ENCODE results near the gene LRRC52. TPM values are rescaled to one million over a fixed set of nuclear protein-coding genes. Genes with fewer than 3 reads are reported as not detected.

LRRC52 gene
- total and polyA plus RNA-seq, 2 of the 13 experiments (the other 11 are each of a cell fraction or from before 2014, with no cell fraction given) = not detected

GRCh38 chr1:165536016-165536415 lies 7.8 kb upstream of the LRRC52 start (continued):
- no peak for TF ChIP-seq ZNF281 (CRISPR knock-in tag; IDR thresholded peaks at IDR 0.05; ENCODE audit: borderline replicate concordance)

GRCh38 chr1:165537356-165538109 lies 6.3 kb upstream of the LRRC52 start:
- WGBS (ENCODE audit: low lambda C conversion rate) = 22% methylated on average over 14 of the region's 14 CpGs
- no peak for FAIRE-seq
- no peak for TF ChIP-seq ZNF512B (CRISPR knock-in tag; IDR thresholded peaks at IDR 0.05; ENCODE audit: borderline replicate concordance)
- TF ChIP-seq SRY (CRISPR knock-in tag; IDR thresholded peaks at IDR 0.05) = no peak
- TF ChIP-seq ZNF496 (CRISPR knock-in tag; IDR thresholded peaks at IDR 0.05; ENCODE audit: insufficient replicate concordance) = no peak
- no peak for TF ChIP-seq SMYD3 (CRISPR knock-in tag; IDR thresholded peaks at IDR 0.05)
- no peak for TF ChIP-seq NBN (conservative IDR thresholded peaks at IDR 0.05)
- TF ChIP-seq CAMTA2 (CRISPR knock-in tag; IDR thresholded peaks at IDR 0.05; ENCODE audit: borderline replicate concordance) = no peak
- no peak for TF ChIP-seq ZNF781 (CRISPR knock-in tag; IDR thresholded peaks at IDR 0.05; ENCODE audit: borderline replicate concordance, not compliant biosample characterization)
- TF ChIP-seq ZNF605 (CRISPR knock-in tag; IDR thresholded peaks at IDR 0.05) = no peak
- no peak for TF ChIP-seq ZNF597 (CRISPR knock-in tag; IDR thresholded peaks at IDR 0.05)
- TF ChIP-seq ZNF24 (IDR thresholded peaks at IDR 0.05) = no peak
- no peak for TF ChIP-seq RELA (CRISPR knock-in tag; IDR thresholded peaks at IDR 0.05)
- no peak for TF ChIP-seq FIP1L1 (IDR thresholded peaks at IDR 0.05; ENCODE audit: borderline replicate concordance, insufficient read depth, low read depth, low read length)
- no peak for TF ChIP-seq ZNF670 (CRISPR knock-in tag; IDR thresholded peaks at IDR 0.05; ENCODE audit: borderline replicate concordance)
- no peak for TF ChIP-seq ZBTB3 (CRISPR knock-in tag; IDR thresholded peaks at IDR 0.05; ENCODE audit: borderline replicate concordance, low read depth)

More at GRCh38 chr1:165537356-165538109, 6.3 kb upstream of the LRRC52 start:
- Histone ChIP-seq H4K20me1 (ENCODE audit: insufficient read depth, low read length) (no peaks in the 10 kb centered on the region), H3K79me2 (ENCODE audit: insufficient read depth, low read length) (no peaks in the 10 kb centered on the region), H3K9me3 (ENCODE audit: low read length) (no peaks in the 10 kb centered on the region), H3K4me3 (replicated peaks in 1 of 3; ENCODE audit: insufficient read depth in 1 of 3, low read depth in 2 of 3, low read length in 3 of 3) (no peak overlapping the region), H3K36me3 (replicated peaks in 1 of 2; ENCODE audit: control insufficient read depth in 1 of 2, insufficient read depth in 2 of 2, low read length in 2 of 2) (no peaks in the 10 kb centered on the region), H3K27ac (ENCODE audit: extremely low read length, insufficient read depth, low read length) (no peak overlapping the region), H2AFZ (ENCODE audit: low read length) (no peak overlapping the region), H3K27me3 (ENCODE audit: control insufficient read depth in 1 of 2, insufficient read depth in 2 of 2, low read length in 2 of 2) (no peaks in the 10 kb centered on the region; a peak in 1 of 5 replicates), H3K4me1 (ENCODE audit: insufficient read depth, low read length) (peaks cover 6% of the 10 kb centered on the region; the same call in 1 of the 2 replicates), H3K4me2 (ENCODE audit: low read depth, low read length) (no peak overlapping the region), H3K9ac (ENCODE audit: insufficient read depth, low read depth, low read length) (no peak overlapping the region)
- DNase-seq (ENCODE audit: low spot score) (no peak), ATAC-seq (no peak)
- intact Hi-C loops (cut with micrococcal nuclease; ENCODE audit: unreplicated experiment) = no loop called here
- BruUV-seq (replicated peaks) = no TSS peak
- in situ Hi-C loops (cut with HindIII; ENCODE audit: extremely low pct_ligation_motif_present, low pct_unique_long_range_greater_than_20kb) = no loop called here
- POLR2A ChIA-PET = no interaction called here
- CTCF ChIA-PET (ENCODE audit: low intra/inter-chr PET ratio, low total read pairs) = no interaction called here

Measured in HepG2 (cell line).